Thyroid gland (tissue), 4 donors: ENCODE measurements around the gene GFRA4.

ENCODE experiments used
- CTCF ChIP-seq, 6 experiments: fragments of 200-600 bp in 3 of 6; fragments of 450-650 bp in 3 of 6; sonication (generic) in 3 of 6; IDR thresholded peaks; one replicate each; pipeline ENCODE4 v1.5.1; 2016 to 2019; ENCODE audit warnings: antibody characterized with exemption in 6 of 6, mild to moderate bottlenecking in 2 of 6, inconsistent platforms in 1 of 6, moderate library complexity in 1 of 6
- POLR2A ChIP-seq, 2 donors: fragments of 450-650 bp; IDR thresholded peaks; one replicate each; pipeline ENCODE4 v1.6.1; 2017; ENCODE audit warnings: antibody characterized with exemption in 2 of 2, mild to moderate bottlenecking in 2 of 2, moderate library complexity in 1 of 2

DNA sequence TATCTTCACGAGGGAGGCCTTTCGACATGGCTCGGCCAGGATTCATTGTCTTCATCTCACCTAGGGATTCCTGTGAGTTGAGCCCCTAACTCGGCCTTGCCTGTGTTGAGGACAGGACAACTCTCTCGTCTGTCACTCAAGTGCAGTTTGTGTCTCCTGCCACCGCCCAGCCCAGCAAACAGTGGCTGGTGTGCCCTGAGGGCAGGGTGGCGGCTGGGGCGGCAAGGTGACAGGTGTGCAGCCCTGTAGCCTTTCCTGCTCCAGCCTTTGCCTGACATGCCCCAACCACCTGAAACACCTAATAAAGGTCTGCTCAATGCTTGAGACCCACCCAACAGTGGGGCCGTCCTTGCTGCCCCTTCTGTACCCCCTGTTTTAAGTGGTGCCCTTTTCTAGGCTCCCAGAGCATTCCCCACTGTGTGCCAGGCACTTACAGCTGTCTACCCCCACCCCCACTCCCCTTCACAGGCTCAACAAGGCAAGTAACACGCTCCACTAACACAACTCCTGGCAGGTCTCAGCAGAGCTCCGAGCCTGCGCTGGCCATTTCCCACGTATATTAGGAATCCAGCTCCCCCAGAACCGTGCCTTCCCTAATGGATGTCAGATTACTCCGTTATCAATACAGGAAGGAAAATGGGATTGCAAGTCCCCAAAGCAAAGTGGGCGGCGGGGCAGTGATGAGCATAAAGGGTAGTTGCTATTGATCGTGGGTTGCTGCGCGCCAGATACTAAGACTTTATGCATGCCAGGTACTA is 17.7 kb downstream of the GFRA4 start:
- no peak for TF ChIP-seq CTCF (IDR thresholded peaks at IDR 0.05)
- TF ChIP-seq POLR2A (IDR thresholded peaks at IDR 0.05), result no peak
